NT2/D1 (cell line): ENCODE results near the gene TTBK2.

Source experiments
- SUZ12 ChIP-seq: IDR thresholded peaks from 2 replicates; pipeline ENCODE4 v1.6.1; 2011; ENCODE audit not compliant: insufficient read length, insufficient read depth; ENCODE audit errors: extremely low read depth
- YY1 ChIP-seq: IDR thresholded peaks from 2 replicates; pipeline ENCODE4 v1.6.1; 2011; ENCODE audit not compliant: insufficient read length, insufficient read depth
- ZNF274 ChIP-seq: IDR thresholded peaks from 2 replicates; pipeline ENCODE4 v1.6.1; 2011; ENCODE audit warnings: mild to moderate bottlenecking, low read depth, low read length

DNA sequence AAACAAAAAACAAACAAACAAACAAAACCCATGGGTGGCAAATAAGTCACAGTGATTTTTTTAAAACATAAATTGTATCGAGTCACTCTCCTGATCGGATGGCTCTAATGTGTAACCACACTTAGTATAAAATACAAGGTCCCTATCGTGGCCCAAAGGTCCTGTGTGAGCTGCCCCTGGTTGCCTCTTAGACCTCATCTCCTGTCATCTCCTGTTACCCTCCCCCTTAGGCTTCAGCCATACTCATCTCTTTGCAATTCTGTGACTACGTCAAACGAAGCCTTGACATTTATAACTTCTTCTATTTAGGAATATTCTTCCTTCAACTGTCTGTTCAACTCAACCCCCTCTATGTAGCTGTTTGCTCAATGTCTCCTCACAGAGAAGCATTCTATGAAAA lies 43.9 kb upstream of the TTBK2 start:
- TF ChIP-seq ZNF274: no peak
- no peak for TF ChIP-seq YY1
- TF ChIP-seq SUZ12: no peak
